ENCODE data around the gene BFSP2. TPM values are rescaled to one million over a fixed set of nuclear protein-coding genes. Genes with fewer than 3 reads are reported as not detected.

BFSP2 gene
- total and polyA plus RNA-seq, 2 of the 13 experiments (the other 11 are each of a cell fraction or from before 2014, with no cell fraction given), result not detected

- in situ Hi-C loops (cut with HindIII; ENCODE audit: extremely low pct_ligation_motif_present, low pct_unique_long_range_greater_than_20kb), result no loop called here
- Histone ChIP-seq H3K27me3 (ENCODE audit: control insufficient read depth in 1 of 2, insufficient read depth in 2 of 2, low read length in 2 of 2) (peaks cover 0 to 2% of the 10 kb centered on the region in 2 experiments; a peak in 2 of 5 replicates), H3K4me3 (replicated peaks in 1 of 3; ENCODE audit: insufficient read depth in 1 of 3, low read depth in 2 of 3, low read length in 3 of 3) (no peak overlapping the region), H3K79me2 (ENCODE audit: insufficient read depth, low read length) (no peaks in the 10 kb centered on the region), H3K27ac (ENCODE audit: extremely low read length, insufficient read depth, low read length) (no peak overlapping the region), H3K9ac (ENCODE audit: insufficient read depth, low read depth, low read length) (no peak overlapping the region), H3K4me1 (ENCODE audit: insufficient read depth, low read length) (no peaks in the 10 kb centered on the region), H3K4me2 (ENCODE audit: low read depth, low read length) (no peak overlapping the region), H2AFZ (ENCODE audit: low read length) (no peak overlapping the region), H4K20me1 (ENCODE audit: insufficient read depth, low read length) (no peaks in the 10 kb centered on the region), H3K36me3 (replicated peaks in 1 of 2; ENCODE audit: control insufficient read depth in 1 of 2, insufficient read depth in 2 of 2, low read length in 2 of 2) (no peaks in the 10 kb centered on the region), H3K9me3 (ENCODE audit: low read length) (no peaks in the 10 kb centered on the region)
- ChIA-PET CTCF (ENCODE audit: low intra/inter-chr PET ratio, low total read pairs) (no interaction called here), POLR2A (no interaction called here)
- ATAC-seq, result no peak
- intact Hi-C loops (cut with micrococcal nuclease; ENCODE audit: unreplicated experiment), result no loop called here
- 0% methylated on average over 3 of the region's 4 CpGs for WGBS (ENCODE audit: low lambda C conversion rate)
- no peak for DNase-seq (ENCODE audit: low spot score)
- no TSS peak for BruUV-seq (replicated peaks)
- no peak for FAIRE-seq
- TF ChIP-seq KLF12 (CRISPR knock-in tag; IDR thresholded peaks at IDR 0.05; ENCODE audit: borderline replicate concordance) (no peak), ZBTB1 (CRISPR knock-in tag; IDR thresholded peaks at IDR 0.05; ENCODE audit: borderline replicate concordance) (no peak), ZNF318 (CRISPR knock-in tag; IDR thresholded peaks at IDR 0.05) (no peak), ZNF205 (CRISPR knock-in tag; IDR thresholded peaks at IDR 0.05) (no peak), ZFP37 (CRISPR knock-in tag; IDR thresholded peaks at IDR 0.05; ENCODE audit: borderline replicate concordance) (no peak), ZBTB7A (CRISPR knock-in tag; IDR thresholded peaks at IDR 0.05) (no peak), SETDB1 (CRISPR knock-in tag; IDR thresholded peaks at IDR 0.05; ENCODE audit: borderline replicate concordance) (no peak), ZBTB38 (CRISPR knock-in tag; IDR thresholded peaks at IDR 0.05) (no peak), MLXIP (CRISPR knock-in tag; IDR thresholded peaks at IDR 0.05; ENCODE audit: borderline replicate concordance) (no peak), MTF2 (CRISPR knock-in tag; IDR thresholded peaks at IDR 0.05; ENCODE audit: borderline replicate concordance) (no peak), NAIF1 (CRISPR knock-in tag; IDR thresholded peaks at IDR 0.05; ENCODE audit: borderline replicate concordance) (no peak), BATF2 (CRISPR knock-in tag; IDR thresholded peaks at IDR 0.05) (no peak), MEIS2 (CRISPR knock-in tag; IDR thresholded peaks at IDR 0.05) (no peak), CHD4 (IDR thresholded peaks at IDR 0.05; ENCODE audit: borderline replicate concordance, low read length) (no peak), ZNF24 (IDR thresholded peaks at IDR 0.05) (no peak)
These were observed 35.2 kb upstream of the BFSP2 start for GRCh38 chr3:133364704-133365103.
